SK-N-SH treated with all-trans-retinoic acid at 6 μM for 48 hours (cell line): ENCODE data around the gene EIF4EBP3.

ENCODE experiments used
- ATAC-seq: fragments of 200-7000 bp; cut with Tn5 transposase; 3 replicates; pipeline ENCODE4 v1.9.1; 2020; ENCODE audit warnings: mild to moderate bottlenecking, moderate library complexity
- ARNTL ChIP-seq: fragments of 450-650 bp; formaldehyde crosslinking; IDR thresholded peaks from 2 replicates; pipeline ENCODE4 v1.5.0; 2020; ENCODE audit warnings: low read depth, mild to moderate bottlenecking, moderate library complexity, borderline replicate concordance
- BACH2 ChIP-seq: fragments of 250-450 bp; sonication (Bioruptor Pico); IDR thresholded peaks from 2 replicates; pipeline ENCODE4 v1.9.0; 2021; ENCODE audit warnings: mild to moderate bottlenecking, borderline replicate concordance
- CSDC2 ChIP-seq: fragments of 250-450 bp; sonication (Bioruptor Pico); IDR thresholded peaks from 2 replicates; pipeline ENCODE4 v1.5.0; 2020; ENCODE audit warnings: mild to moderate bottlenecking, moderate library complexity
- ESRRG ChIP-seq: fragments of 250-450 bp; sonication (Bioruptor Pico); IDR thresholded peaks from 2 replicates; pipeline ENCODE4 v1.6.1; 2021; ENCODE audit warnings: mild to moderate bottlenecking
- GLIS3 ChIP-seq: fragments of 250-450 bp; sonication (Bioruptor Pico); IDR thresholded peaks from 2 replicates; pipeline ENCODE4 v1.5.0; 2020; ENCODE audit warnings: mild to moderate bottlenecking, moderate library complexity
- ISL1 ChIP-seq: fragments of 250-450 bp; sonication (Bioruptor Pico); IDR thresholded peaks from 2 replicates; pipeline ENCODE4 v2.1.2; 2022; ENCODE audit warnings: mild to moderate bottlenecking, moderate library complexity
- OSR1 ChIP-seq: fragments of 250-450 bp; sonication (Bioruptor Pico); IDR thresholded peaks from 2 replicates; pipeline ENCODE4 v1.8.0; 2022; ENCODE audit warnings: moderate library complexity, mild to moderate bottlenecking, inconsistent platforms
- PPARA ChIP-seq: fragments of 250-450 bp; sonication (Bioruptor Pico); IDR thresholded peaks from 2 replicates; pipeline ENCODE4 v1.5.0; 2020; ENCODE audit warnings: mild to moderate bottlenecking, borderline replicate concordance
- RARB ChIP-seq: fragments of 250-450 bp; sonication (Bioruptor Pico); IDR thresholded peaks from 2 replicates; pipeline ENCODE4 v1.8.0; 2021; ENCODE audit warnings: mild to moderate bottlenecking, moderate library complexity
- SNAI2 ChIP-seq: fragments of 250-450 bp; sonication (Bioruptor Pico); IDR thresholded peaks from 2 replicates; pipeline ENCODE4 v1.5.0; 2020; ENCODE audit warnings: mild to moderate bottlenecking, moderate library complexity
- TOX ChIP-seq: fragments of 250-450 bp; sonication (Bioruptor Pico); IDR thresholded peaks from 2 replicates; pipeline ENCODE4 v1.8.0; 2021; ENCODE audit warnings: mild to moderate bottlenecking, moderate library complexity, borderline replicate concordance
- ZC3H10 ChIP-seq: fragments of 250-450 bp; sonication (Bioruptor Pico); IDR thresholded peaks from 2 replicates; pipeline ENCODE4 v1.5.1; 2021; ENCODE audit warnings: mild to moderate bottlenecking, moderate library complexity
- ZFP3 ChIP-seq: fragments of 250-450 bp; sonication (Bioruptor Pico); IDR thresholded peaks from 2 replicates; pipeline ENCODE4 v1.5.0; 2020; ENCODE audit warnings: mild to moderate bottlenecking, moderate library complexity
- ZFP30 ChIP-seq: fragments of 450-650 bp; formaldehyde crosslinking; IDR thresholded peaks from 2 replicates; pipeline ENCODE4 v1.5.0; 2022; ENCODE audit warnings: mild to moderate bottlenecking, moderate library complexity
- ZNF70 ChIP-seq: fragments of 450-650 bp; formaldehyde crosslinking; IDR thresholded peaks from 2 replicates; pipeline ENCODE4 v1.5.0; 2020; ENCODE audit warnings: mild to moderate bottlenecking, moderate library complexity
- TF ChIP-seq, protein P1 (sequence below): fragments of 250-450 bp; sonication (Bioruptor Pico); IDR thresholded peaks from 2 replicates; pipeline ENCODE4 v1.5.0; 2020; ENCODE audit warnings: mild to moderate bottlenecking, moderate library complexity
- TF ChIP-seq, protein P2 (sequence below): fragments of 250-450 bp; sonication (Bioruptor Pico); IDR thresholded peaks from 2 replicates; pipeline ENCODE4 v1.8.0; 2021; ENCODE audit warnings: low read depth, mild to moderate bottlenecking, moderate library complexity, borderline replicate concordance
- TF ChIP-seq, protein P3 (sequence below): fragments of 250-450 bp; sonication (Bioruptor Pico); IDR thresholded peaks from 2 replicates; pipeline ENCODE4 v1.8.0; 2020; ENCODE audit warnings: mild to moderate bottlenecking, moderate library complexity, borderline replicate concordance

EIF4EBP3 gene

DNA sequence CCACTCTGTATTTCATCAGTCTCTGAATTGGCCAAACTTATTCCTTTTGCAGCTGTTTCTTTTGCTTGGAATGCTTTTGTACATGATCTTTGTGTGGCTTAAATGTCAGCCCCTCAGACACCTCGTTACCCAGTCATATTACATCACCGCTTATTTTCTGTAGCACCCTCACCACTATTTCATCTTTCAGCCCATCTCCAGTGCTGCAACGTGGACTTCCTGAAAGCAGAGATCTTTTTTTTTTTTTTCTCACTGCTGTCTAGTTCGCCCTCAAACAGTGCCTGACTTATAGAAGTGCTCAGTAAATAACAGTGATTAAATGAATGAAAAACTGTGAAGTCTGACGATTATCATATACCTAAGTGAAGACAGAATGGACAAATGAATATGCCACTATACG is 9.0 kb downstream of the EIF4EBP3 start:
- TF ChIP-seq ISL1 (CRISPR knock-in tag) (no peak), GLIS3 (CRISPR knock-in tag) (no peak), ZC3H10 (CRISPR knock-in tag) (no peak), CSDC2 (CRISPR knock-in tag) (no peak), OSR1 (CRISPR knock-in tag) (no peak)
- peak; percentile 24 for ATAC-seq

DNA sequence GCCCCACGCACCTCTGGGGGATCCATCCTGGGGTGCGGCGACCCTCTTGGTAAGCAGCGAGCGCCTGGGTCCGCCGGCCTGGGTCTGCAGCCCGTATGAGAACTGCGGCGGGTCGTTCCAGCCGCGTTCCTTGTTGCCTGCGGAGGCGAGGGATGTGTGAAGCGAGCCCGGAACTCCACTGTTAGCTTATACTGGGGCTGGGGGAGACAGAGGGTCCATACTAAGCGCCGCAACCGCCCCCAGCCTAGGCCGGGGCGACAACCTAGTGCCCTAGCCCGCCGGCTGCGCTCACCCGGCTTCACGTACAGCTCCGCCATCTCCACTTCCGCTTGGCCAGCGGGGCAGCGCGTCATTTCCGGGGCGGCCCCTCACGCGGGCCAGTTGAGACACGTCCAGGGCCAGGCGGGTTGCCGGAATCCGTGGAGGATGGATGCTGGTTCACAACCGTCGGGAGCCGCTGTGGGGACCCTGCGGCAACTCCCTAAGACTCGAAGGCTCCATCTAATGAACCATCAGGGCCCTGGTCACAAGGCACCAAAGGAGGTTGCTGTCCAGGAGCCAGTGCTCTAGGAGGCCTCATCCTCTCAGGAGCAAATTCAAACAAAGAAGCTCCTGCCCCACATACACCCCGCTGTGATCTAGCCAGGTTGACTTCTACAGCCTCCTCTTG is 9.8 kb downstream of the EIF4EBP3 start, which contains the start of gene SRA1:
Gene SRA1, minus strand, starts transcription at position 338 of the 670 bp plus-strand sequence. Its CDS starts 21 bp downstream, at position 317.
- TF ChIP-seq, protein P1, sequence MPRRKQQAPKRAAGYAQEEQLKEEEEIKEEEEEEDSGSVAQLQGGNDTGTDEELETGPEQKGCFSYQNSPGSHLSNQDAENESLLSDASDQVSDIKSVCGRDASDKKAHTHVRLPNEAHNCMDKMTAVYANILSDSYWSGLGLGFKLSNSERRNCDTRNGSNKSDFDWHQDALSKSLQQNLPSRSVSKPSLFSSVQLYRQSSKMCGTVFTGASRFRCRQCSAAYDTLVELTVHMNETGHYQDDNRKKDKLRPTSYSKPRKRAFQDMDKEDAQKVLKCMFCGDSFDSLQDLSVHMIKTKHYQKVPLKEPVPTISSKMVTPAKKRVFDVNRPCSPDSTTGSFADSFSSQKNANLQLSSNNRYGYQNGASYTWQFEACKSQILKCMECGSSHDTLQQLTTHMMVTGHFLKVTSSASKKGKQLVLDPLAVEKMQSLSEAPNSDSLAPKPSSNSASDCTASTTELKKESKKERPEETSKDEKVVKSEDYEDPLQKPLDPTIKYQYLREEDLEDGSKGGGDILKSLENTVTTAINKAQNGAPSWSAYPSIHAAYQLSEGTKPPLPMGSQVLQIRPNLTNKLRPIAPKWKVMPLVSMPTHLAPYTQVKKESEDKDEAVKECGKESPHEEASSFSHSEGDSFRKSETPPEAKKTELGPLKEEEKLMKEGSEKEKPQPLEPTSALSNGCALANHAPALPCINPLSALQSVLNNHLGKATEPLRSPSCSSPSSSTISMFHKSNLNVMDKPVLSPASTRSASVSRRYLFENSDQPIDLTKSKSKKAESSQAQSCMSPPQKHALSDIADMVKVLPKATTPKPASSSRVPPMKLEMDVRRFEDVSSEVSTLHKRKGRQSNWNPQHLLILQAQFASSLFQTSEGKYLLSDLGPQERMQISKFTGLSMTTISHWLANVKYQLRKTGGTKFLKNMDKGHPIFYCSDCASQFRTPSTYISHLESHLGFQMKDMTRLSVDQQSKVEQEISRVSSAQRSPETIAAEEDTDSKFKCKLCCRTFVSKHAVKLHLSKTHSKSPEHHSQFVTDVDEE (CRISPR knock-in tag): no peak
- TF ChIP-seq SNAI2 (CRISPR knock-in tag) (0 out of 2 replicates have a peak, but pooled peaks have one; percentile 20), RARB (CRISPR knock-in tag) (no peak; the same call in 1 of the 2 replicates), ZC3H10 (CRISPR knock-in tag) (0 out of 2 replicates have a peak, but pooled peaks have one; percentile 4), ZNF70 (CRISPR knock-in tag) (no peak), CSDC2 (CRISPR knock-in tag) (peak; percentile 76), ZFP3 (CRISPR knock-in tag) (peak; percentile 45; the same call in 1 of the 2 replicates)
- TF ChIP-seq, protein P2, sequence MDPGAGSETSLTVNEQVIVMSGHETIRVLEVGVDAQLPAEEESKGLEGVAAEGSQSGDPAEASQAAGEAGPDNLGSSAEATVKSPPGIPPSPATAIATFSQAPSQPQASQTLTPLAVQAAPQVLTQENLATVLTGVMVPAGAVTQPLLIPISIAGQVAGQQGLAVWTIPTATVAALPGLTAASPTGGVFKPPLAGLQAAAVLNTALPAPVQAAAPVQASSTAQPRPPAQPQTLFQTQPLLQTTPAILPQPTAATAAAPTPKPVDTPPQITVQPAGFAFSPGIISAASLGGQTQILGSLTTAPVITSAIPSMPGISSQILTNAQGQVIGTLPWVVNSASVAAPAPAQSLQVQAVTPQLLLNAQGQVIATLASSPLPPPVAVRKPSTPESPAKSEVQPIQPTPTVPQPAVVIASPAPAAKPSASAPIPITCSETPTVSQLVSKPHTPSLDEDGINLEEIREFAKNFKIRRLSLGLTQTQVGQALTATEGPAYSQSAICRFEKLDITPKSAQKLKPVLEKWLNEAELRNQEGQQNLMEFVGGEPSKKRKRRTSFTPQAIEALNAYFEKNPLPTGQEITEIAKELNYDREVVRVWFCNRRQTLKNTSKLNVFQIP (CRISPR knock-in tag): 0 out of 2 replicates have a peak, but pooled peaks have one; percentile 9
- ATAC-seq: peak; percentile 97

DNA sequence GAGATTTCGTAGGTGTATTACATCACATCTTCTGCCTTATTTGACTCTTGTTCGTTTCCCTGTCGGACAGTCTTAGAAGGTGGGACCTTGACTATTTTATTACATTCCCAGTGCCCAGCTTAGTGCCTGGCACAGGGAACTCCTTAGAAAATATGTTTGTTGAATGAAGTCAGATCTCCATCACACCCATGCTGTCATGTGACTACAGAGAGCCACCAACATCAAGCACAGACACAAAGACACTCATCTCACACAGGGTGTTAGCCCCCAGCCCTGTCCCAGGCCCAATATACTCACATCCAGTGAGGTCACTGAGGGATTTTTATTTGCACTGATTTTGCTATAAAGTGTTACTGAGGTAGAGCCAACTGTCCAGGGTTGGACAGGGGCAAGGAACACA is 10.5 kb downstream of the EIF4EBP3 start:
- no peak for ATAC-seq
- no peak for TF ChIP-seq OSR1 (CRISPR knock-in tag)
- TF ChIP-seq BACH2 (CRISPR knock-in tag): no peak
- TF ChIP-seq, protein P3, sequence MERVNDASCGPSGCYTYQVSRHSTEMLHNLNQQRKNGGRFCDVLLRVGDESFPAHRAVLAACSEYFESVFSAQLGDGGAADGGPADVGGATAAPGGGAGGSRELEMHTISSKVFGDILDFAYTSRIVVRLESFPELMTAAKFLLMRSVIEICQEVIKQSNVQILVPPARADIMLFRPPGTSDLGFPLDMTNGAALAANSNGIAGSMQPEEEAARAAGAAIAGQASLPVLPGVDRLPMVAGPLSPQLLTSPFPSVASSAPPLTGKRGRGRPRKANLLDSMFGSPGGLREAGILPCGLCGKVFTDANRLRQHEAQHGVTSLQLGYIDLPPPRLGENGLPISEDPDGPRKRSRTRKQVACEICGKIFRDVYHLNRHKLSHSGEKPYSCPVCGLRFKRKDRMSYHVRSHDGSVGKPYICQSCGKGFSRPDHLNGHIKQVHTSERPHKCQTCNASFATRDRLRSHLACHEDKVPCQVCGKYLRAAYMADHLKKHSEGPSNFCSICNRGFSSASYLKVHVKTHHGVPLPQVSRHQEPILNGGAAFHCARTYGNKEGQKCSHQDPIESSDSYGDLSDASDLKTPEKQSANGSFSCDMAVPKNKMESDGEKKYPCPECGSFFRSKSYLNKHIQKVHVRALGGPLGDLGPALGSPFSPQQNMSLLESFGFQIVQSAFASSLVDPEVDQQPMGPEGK (CRISPR knock-in tag): no peak
- no peak for TF ChIP-seq SNAI2 (CRISPR knock-in tag)
- no peak for TF ChIP-seq CSDC2 (CRISPR knock-in tag)
- TF ChIP-seq ESRRG (CRISPR knock-in tag): no peak
- TF ChIP-seq ZNF70 (CRISPR knock-in tag): no peak
- no peak for TF ChIP-seq PPARA (CRISPR knock-in tag)
- TF ChIP-seq TOX (CRISPR knock-in tag): no peak
- TF ChIP-seq ISL1 (CRISPR knock-in tag): no peak
- TF ChIP-seq ZFP3 (CRISPR knock-in tag): no peak
- TF ChIP-seq ARNTL (CRISPR knock-in tag): no peak
- TF ChIP-seq ZFP30 (CRISPR knock-in tag): no peak
- TF ChIP-seq, protein P1 (CRISPR knock-in tag): no peak
- no peak for TF ChIP-seq RARB (CRISPR knock-in tag)
